ENCODE measurements around the gene BLVRB. TPM values are rescaled to one million over a fixed set of nuclear protein-coding genes. Genes with fewer than 3 reads are reported as not detected.
"Not testable (repeated sequence)": the region's sequence is repeated elsewhere in the genome, so short reads cannot be mapped to it uniquely, and the experiment has no call there.

BLVRB gene
- total RNA-seq, 1 experiment from 2014 or later: 195 TPM

DNA sequence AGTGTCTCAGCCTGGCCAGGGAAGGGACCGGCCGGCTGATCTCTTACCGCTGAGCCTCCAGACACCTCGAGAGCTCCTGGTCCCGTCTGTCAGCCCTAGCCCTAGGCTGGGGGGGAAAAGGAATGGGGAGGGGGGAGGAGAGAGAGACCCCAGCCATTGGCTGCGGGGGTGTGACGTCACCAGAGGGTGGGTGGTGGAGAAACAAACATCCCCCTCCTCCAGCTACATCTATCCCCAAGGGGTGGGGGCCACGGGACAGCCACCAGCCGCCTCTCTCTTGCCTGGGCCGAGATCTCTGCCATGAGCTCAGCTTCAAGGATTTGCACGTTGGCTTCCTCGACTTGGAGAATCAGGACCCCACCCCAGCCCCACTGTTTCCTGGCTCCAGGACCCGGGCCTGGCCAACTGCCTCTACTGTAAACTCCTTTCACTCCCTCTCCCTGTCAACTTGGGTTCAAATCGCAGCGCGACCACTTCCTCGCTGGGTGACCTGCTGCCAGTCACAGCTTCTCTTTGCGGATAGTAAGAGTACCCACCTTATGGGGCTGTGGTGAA, 52.2 kb downstream of the BLVRB start, which contains the start of gene PRX:
Gene PRX (minus strand): TSS at position 88 of the 555 bp plus-strand sequence. CDS start 5,446 bp downstream, outside the sequence.
- DNase-seq (ENCODE audit: low spot score): no peak
- in situ Hi-C loops (cut with HindIII; ENCODE audit: low sequenced_read_pairs): no loop called here

DNA sequence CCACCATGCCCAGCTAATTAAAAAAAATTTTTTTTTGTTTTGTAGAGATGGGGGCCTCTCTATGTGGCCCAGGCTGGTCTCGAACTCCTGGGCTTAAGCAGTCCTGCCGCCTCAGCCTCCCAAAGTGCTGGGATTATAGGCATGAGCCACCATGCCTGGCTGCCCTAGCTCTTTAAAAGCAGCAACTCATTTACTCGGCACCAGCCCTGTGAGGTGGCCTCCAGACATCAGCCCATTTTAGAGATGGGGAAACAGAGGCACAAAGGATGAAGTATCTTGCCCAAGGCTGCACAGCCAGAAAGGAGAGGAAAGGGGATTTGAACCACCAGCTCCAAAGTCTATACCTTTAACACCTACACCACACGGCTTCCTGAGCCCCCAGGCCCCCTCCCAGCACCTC, 52.7 kb downstream of the BLVRB start:
- in situ Hi-C loops (cut with HindIII; ENCODE audit: low sequenced_read_pairs): no loop called here
- no peak for DNase-seq (ENCODE audit: low spot score)

DNA sequence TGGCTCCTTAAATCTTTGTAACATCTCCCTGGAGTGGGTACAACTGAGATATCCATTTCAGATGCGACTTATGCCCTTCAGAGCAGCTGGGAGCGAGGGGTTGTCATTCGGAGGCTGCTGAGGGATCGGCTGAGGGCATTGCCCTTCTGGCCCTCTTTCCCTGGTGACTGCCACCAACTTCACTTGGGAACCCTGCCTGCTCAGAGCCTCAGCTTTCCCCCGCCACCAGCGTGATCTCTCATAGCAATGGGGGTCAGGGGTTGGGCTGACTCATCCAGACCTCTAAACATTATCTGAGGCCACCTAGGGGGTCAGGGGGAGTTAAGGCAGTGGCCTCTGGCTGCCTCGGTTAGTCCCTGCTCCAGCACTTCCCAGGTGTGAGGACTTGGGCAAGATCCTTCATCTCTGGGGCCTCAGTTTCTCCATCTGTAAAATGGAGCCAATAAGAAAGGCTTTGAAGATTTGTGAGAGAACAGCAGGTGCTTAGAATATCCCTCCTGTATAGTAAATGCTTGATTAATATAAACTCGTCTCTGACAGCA, 53.5 kb downstream of the BLVRB start:
- in situ Hi-C loops (cut with HindIII; ENCODE audit: low sequenced_read_pairs): no loop called here
- no peak for DNase-seq (ENCODE audit: low spot score)

DNA sequence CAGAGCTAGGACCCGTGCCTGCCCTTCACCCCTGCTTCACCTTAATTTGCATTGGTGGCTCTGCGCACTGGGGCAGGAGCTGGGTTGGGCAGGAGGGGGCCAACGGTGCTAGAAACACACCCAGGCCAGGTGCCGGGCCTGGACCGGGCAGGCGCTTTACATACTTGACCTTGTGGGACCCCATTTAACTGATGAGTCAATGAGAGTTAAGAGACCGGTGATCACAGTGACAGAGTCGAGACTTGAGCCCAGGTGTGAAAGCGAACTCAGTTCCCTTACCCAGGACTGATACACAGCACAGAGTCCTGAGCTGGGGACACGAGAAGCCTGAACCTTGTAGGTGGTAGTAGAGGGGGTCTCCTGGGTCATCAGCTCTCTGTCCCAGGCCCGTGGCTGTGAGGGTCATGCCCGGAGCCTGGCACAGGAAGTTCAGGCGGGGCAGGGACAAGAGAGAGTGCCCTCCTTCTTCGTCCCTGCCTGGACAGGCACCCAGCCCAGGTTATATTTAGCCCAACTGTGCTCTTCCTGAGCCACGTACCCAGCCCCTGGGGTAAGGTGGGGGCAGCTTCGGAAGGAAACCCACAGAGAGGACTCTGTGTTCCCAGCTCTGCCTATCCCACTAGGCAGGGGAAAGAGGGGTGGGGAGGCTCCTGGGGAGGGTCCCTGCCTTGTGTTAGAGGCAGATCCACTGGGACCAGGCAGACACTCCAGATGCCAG, 54.3 kb downstream of the BLVRB start:
- in situ Hi-C loops (cut with HindIII; ENCODE audit: low sequenced_read_pairs): no loop called here
- no peak for DNase-seq (ENCODE audit: low spot score)

DNA sequence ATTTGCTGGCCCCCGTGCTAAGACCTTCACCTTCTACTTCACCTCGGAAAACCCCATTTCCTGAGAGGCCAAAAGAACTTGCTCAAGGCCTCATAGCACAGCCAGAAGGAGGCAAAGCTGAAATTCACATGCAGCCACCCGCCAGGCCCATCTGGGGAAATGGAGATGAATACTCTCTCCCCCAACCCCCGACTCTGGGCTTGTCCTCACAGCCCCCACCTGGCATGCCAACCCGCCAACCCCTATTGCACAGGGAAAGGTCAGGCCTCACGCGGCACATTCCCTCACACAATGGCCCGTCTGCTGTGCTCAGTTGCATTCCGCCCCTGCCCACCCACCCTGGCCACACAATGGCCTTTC, 55.5 kb downstream of the BLVRB start:
- in situ Hi-C loops (cut with HindIII; ENCODE audit: low sequenced_read_pairs): no loop called here
- DNase-seq (ENCODE audit: low spot score): no peak

DNA sequence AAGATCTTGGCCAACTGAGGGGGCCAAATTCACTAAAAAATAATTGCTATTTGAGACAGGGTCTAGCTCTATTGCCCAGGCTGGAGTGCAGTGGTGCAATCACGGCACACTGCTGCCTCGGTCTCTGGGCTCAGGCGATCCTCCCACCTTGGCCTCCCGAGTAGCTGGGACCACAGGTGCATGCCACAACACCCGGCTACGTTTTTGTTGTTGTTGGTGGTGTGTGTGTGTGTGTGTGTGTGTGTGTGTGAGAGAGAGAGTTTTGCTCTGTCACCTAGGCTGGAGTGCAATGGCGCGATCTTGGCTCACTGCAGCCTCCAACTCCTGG, 57.0 kb downstream of the BLVRB start:
- in situ Hi-C loops (cut with HindIII; ENCODE audit: low sequenced_read_pairs); DNase-seq (ENCODE audit: low spot score): not testable (repeated sequence)

DNA sequence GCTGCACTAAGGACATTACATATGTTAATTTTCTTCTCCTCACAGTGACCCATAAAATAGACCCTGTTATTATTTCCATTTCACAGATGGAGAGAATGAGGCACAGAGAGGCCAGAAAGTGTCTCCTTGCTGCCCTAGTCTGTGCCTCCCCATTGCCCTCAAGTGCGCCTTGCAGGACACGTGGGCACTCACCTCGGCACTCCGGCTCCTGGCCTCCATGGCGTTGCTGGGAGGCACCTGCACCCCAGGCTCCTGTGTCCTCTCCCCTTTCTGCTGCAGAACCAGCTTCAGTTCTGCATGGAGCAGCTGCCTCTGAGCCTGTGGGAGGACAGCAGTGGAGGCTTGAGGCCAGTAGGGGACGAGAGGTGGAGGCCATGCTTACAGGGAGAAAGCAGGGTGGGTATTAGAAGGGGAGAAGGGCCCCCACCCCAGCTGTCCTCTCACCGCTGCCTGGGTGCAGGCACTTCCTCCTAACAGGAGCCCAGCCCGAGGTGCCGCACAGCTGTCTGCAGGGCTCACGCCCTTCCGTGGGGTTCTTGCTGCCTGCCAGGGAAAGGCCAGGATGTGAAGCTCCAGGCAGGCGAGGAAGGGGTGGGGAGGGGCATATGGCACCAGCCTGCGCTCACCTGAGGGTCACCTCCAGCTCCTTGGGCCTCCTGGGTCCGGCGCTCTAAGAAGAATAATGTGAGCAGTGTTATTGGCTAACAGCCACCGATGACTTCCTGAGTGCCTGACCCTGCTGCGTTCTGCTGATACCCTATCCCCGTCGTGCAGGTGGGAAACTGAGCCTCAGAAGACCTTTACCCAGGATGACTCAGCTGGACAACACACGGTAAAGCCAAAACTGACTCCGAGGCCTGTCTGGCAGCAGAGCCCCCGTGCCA, 57.6 kb downstream of the BLVRB start:
- DNase-seq (ENCODE audit: low spot score): no peak
- in situ Hi-C loops (cut with HindIII; ENCODE audit: low sequenced_read_pairs): no loop called here

DNA sequence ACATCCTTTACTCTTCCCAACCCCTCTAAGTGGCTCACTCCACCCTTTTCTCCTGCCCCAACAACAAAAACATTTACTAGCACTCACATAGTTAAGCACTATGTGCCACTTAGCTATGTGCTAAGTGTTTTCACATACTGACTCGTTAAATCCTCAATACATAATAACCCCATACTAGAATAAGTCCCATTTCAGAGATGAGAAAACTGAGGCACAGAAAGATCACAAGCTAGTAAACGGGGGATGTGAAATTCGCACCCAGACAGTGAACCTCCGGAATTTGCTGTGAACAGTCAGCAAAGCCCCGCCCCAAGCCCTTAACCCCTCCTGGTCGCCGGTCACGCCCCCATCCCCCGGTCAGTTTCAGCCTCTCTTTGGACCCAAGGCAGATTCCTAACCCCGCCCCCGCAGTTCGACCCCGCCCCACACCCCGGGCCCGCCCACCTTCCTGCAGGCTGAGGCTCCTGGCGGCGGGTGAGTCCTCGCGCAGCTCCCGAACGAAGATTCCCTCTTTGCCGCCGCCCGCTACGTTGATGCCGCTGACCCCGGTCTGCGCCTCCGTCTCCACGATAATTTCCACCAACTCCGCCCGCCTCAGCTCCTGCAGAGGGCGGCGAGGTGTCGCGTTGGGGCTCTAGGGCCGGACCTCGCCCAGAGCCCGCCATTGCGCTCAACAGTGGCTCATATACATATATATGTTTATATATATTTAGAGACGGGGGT, 62.1 kb downstream of the BLVRB start:
- DNase-seq (ENCODE audit: low spot score): peak; percentile 48
- in situ Hi-C loops (cut with HindIII; ENCODE audit: low sequenced_read_pairs): no loop called here

DNA sequence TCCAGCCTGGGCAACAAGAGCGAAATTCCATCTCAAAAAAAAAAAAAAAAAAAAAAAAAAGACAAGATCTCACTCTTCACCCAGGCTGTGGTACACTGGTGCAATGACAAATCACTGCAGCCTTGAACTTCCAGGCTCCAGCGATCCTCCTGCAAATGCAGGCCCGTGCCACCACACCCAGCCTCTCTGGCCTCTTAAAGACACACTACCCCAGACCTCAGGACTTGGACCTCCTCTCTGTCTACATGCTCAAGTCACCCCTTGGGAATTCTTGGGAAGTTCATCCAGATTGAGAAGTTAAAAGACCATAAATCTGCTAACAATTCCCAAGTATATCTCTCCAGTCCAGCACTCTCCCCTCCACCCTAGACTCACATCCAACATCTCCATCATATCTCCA, 65.0 kb downstream of the BLVRB start:
- DNase-seq (ENCODE audit: low spot score): no peak
- in situ Hi-C loops (cut with HindIII; ENCODE audit: low sequenced_read_pairs): no loop called here

DNA sequence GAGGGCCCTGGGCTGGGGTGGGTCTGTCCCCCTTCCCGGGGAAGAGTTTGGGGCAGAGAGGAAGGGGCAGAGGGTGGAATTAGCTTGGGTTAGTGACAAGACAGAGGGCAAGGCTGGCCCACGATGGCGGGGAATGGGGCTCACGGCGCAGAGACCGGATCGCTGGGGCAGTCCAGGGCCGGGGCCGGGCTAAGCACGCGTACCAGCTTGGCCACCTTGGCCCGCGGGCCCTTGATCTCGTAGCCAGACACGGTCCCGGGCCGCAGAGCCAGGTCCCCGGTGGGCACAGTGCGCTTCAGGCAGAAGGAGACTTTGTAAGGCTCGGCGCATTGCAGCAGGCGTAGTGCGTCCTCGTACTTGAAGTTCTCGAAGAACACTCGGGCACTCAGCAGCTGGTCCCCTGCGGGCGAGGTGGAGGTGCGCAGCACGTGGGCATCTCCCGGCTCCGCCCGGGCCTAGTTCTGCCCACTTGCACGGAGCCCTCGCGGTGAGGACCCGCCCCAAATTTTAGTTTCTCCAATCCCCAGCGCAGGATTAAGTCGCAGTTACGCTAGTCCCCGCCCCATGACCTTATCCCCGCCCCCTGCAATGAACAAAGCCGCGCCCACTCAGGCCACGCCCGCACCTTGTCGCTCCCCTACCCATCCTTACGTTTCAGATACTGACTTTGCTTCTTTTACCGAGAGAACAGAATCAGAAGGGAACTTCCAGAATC, 67.0 kb downstream of the BLVRB start:
- no peak for DNase-seq (ENCODE audit: low spot score)
- in situ Hi-C loops (cut with HindIII; ENCODE audit: low sequenced_read_pairs): no loop called here

Other genes with a start within 250 kb of the BLVRB start
- not detected in 2 replicates for gene TTC9B, start 247.4 kb downstream of the BLVRB start, total RNA-seq (2014; rRNA removed; shearing (Covaris generic))
- not detected in 2 replicates for gene CCNP, start 239.1 kb downstream of the BLVRB start, total RNA-seq (2014; rRNA removed; shearing (Covaris generic))
- 71.8 and 73.5 TPM in 2 replicates for gene AKT2, start 180.4 kb downstream of the BLVRB start, total RNA-seq (2014; rRNA removed; shearing (Covaris generic))
- gene C19orf47, start 117.3 kb downstream of the BLVRB start, total RNA-seq (2014; rRNA removed; shearing (Covaris generic)): 7.7 and 22.5 TPM in 2 replicates
- gene PLD3, start 117.0 kb downstream of the BLVRB start, total RNA-seq (2014; rRNA removed; shearing (Covaris generic)): 232 and 245 TPM in 2 replicates
- gene HIPK4, start 75.6 kb downstream of the BLVRB start, total RNA-seq (2014; rRNA removed; shearing (Covaris generic)): not detected in 2 replicates
- gene PRX, start 52.4 kb downstream of the BLVRB start, total RNA-seq (2014; rRNA removed; shearing (Covaris generic)): 5.6 and 5.9 TPM in 2 replicates
- 24.4 and 42.0 TPM in 2 replicates for gene SERTAD1, start 39.8 kb downstream of the BLVRB start, total RNA-seq (2014; rRNA removed; shearing (Covaris generic))
- gene SERTAD3, start 21.4 kb downstream of the BLVRB start, total RNA-seq (2014; rRNA removed; shearing (Covaris generic)): 62.7 and 63.8 TPM in 2 replicates
- gene SPTBN4, start 1.3 kb upstream of the BLVRB start, total RNA-seq (2014; rRNA removed; shearing (Covaris generic)): 3.8 and 4.5 TPM in 2 replicates
- 74.5 and 115 TPM in 2 replicates for gene SHKBP1, start 111.1 kb upstream of the BLVRB start, total RNA-seq (2014; rRNA removed; shearing (Covaris generic))
- gene LTBP4, start 135.6 kb upstream of the BLVRB start, total RNA-seq (2014; rRNA removed; shearing (Covaris generic)): 54.8 and 64.4 TPM in 2 replicates
- gene NUMBL, start 224.9 kb upstream of the BLVRB start, total RNA-seq (2014; rRNA removed; shearing (Covaris generic)): 18.5 and 25.1 TPM in 2 replicates

All from G401 (cell line).